HCEC 1CT (cell line): ENCODE measurements around the gene CHTF18.

Source experiments
- DNase-seq: peaks from one replicate; pipeline ENCODE4 v3.0.0-alpha.2; 2017

The CHTF18 gene

DNA sequence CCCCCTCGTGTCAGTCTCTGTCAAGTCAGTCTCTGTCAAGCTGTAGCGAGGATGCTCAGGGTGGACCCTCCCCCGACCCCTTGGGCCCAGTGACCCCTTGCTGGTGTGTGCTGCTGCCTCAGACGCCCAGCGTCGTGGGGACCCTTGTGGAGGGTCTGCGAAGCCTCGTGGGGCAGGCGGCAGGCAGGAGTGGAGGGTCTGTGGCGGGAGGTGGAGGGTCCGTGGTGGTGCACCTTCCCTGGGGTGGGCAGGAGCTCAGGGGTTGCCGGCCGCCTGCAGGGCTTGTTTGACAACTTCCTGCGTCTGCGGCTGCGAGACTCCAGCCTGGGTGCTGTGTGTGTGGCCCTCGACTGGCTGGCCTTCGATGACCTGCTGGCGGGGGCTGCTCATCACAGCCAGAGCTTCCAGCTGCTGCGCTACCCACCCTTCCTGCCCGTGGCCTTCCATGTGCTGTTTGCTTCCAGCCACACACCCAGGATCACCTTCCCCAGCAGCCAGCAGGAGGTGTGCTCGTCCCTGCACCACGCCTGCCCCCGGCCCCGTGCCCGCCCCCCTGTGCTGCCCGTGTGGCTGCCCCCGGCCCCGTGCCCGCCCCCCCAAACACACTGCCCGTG, 6.5 kb downstream of the CHTF18 start:
- no peak for DNase-seq

DNA sequence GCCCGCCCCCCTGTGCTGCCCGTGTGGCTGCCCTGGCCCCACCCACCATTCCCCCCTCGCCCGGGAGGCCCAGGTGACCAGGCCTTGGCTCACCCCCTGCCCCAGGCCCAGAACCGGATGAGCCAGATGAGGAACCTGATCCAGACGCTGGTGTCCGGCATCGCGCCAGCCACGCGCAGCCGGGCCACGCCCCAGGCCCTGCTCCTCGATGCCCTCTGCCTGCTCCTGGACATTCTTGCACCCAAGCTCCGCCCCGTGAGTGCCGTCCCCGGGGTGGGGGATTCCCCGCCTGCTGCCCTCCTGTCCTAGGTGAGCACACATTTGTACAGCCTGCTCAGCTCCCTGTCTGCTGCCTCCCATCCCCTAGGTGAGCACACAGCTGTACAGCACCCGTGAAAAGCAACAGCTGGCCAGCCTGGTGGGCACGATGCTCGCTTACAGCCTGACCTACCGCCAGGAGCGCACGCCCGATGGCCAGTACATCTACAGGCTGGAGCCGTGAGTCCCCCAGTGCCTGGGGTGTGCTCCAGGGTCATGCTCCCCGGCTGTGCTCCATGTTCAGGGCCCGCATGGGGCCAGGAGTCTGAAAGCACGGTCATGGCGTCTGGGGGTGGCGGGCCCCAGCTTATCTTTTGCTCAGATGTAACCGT, 7.3 kb downstream of the CHTF18 start:
- DNase-seq = no peak

DNA sequence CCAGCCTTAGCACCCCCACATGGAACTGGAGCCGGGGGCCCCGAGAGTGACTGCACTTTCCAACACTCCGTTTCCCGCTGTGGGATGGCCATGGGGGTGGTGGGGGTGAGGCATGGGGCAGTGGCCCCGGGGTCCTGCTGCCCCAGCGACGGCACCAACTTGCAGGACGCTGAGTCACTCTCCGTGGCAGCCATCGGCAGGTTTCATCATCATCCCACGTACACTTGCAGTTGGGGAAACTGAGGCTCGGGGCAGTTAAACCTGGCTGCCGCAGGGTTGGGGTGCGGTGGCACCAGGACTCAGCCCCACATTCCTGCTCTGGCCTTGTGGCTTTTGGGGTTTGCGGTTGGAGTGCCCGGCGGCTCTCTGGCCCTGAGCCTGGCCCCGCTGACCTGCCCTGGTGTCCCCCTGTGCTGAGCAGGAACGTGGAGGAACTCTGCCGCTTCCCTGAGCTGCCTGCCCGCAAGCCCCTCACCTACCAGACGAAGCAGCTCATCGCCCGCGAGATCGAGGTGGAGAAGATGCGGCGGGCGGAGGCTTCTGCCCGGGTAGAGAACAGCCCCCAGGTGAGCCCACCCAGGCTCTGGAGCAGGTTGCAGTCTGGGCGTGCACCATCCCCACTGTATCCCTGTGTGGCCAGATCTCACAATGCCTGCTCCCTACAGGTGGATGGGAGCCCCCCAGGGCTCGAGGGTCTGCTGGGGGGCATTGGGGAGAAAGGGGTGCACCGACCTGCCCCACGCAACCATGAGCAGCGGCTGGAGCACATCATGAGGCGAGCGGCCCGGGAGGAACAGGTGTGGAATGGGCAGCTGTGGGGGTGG, 8.1 kb downstream of the CHTF18 start:
- DNase-seq = no peak

DNA sequence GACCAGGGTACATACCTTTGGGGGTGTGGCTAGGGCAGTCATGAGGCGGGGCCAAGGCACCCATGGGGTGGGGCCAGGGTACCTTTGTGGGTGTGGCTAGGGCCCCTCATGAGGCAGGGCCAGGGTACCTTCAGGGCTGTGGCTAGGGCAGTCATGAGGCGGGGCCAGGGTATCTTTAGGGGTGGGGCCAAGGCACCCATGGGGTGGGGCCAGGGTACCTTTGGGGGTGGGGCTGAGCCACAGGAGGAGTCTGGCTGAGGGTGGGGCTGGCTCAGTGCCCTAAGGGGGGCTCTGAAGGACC, 8.7 kb downstream of the CHTF18 start:
- DNase-seq = no peak

DNA sequence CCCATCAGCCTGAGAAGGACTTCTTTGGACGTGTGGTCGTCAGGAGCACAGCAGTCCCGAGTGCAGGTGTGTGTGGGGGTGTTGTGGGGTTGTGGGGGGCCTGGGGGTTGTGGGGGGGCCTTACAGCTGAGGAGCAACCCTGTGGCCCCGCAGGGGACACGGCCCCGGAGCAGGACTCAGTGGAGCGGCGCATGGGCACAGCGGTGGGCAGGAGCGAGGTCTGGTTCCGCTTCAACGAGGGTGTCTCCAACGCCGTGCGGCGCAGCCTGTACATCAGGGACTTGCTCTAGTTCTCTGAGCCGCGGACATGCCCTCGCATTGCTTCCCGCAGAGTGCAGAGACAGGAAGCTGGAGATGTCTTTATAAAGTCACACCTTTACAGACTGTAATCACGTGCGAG, 9.3 kb downstream of the CHTF18 start:
- DNase-seq = no peak

DNA sequence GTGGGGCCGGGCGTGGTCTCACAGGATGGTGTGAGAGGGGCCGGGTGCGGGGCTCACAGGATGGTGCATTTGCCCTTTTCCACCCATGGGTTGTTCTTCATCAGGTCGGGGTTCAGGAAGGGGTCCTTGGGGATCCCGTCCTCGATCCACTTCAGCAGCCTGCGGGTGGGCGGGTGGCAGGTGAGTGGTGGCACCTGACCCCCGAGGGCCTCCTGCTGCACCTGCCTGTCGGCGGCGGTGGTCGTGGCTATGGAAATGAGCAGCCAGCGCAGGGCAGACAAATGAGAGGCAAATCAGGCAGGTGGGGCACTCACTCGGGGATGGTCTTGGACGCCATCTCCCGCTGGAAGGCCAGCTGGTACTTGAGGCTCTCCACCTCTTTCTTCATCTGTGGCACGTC, 10.2 kb downstream of the CHTF18 start:
- no peak for DNase-seq

DNA sequence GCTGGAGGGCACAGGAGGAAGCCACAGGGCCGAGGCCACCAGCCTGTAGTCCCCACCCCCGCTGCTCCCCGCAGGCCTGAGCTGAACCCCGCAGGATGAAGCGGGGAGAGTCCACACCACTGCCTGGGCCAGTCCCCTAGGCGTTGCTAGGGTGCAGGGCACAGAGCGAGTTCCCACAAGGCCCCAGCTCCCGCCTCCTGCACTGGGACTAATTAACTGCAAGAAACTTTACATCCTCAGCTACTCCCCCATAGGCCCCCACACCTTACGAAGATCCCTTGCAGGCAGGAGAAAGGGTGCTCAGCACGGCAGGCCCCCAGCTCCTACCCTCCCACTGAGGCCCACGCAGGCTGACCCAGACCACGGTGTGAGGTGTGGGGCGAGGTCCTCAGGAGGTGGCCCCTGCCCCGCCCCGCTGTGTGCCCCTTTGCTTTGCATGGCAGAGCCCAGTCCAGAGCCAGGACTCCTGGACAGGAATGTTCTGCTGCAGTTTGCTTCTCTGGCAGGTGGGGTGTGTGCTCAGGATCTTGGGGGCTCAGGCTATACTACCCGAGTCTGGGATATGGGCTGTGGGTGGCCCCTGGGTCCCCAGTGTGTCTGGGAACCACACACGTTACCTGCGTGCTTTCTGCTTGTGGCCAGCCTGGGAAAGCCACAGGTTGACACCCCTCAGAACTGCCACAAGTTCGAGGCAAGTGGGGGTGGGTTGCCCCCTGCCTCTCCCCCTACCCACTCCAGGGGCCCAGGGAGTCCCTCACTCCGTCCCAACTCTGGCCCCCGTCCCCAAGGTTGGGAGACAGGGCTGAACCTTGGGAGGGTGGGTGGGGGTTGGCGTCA, 10.9 kb downstream of the CHTF18 start:
- DNase-seq = no peak

DNA sequence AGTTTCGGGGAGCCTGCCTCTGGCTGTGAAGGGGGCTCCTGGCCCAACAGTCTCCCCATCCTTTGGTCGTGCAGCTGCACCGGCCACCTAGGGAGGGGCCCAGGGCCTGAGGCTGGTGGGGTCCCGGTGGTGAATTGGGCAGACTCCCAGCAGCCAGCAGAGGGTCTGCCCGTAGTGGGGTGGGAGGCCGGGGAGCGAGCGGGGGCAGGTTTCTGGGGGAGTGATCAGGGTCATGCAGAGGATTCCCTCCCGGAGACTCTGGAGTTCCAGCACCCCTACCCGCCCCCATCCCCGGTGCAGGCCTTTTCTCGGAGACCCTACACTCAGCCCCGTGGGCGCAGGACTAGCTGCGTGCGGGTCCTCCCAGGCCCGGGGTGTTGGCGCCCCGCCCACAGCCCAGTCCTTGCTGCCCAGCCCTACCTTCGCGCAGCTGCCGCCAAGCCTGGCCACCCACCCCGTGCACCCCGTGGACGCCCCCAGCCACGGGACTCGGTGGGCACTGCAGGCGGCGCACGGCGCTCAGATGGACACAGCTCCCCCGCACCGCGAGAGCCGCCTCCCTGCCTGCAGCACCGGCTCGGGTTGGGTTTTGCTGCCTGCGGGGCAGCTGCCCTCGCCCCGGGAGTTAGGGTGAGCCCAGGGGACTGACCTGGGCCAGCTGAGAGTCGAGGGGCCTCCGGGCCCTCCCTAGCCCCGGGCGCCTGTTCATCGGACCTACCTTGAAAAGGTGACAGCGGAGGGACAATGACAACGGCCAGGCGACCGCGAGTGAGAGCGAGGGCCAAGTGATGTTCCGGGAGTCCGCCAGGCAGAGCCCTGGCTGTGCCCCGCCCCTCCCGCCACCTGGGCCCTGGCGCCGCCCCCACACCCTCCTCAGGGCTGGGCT, 11.8 kb downstream of the CHTF18 start, which contains the start of gene GNG13:
Gene GNG13, minus strand, starts transcription at position 787 of the 886 bp plus-strand sequence. CDS start 1,657 bp downstream, outside the sequence.
- no peak for DNase-seq

DNA sequence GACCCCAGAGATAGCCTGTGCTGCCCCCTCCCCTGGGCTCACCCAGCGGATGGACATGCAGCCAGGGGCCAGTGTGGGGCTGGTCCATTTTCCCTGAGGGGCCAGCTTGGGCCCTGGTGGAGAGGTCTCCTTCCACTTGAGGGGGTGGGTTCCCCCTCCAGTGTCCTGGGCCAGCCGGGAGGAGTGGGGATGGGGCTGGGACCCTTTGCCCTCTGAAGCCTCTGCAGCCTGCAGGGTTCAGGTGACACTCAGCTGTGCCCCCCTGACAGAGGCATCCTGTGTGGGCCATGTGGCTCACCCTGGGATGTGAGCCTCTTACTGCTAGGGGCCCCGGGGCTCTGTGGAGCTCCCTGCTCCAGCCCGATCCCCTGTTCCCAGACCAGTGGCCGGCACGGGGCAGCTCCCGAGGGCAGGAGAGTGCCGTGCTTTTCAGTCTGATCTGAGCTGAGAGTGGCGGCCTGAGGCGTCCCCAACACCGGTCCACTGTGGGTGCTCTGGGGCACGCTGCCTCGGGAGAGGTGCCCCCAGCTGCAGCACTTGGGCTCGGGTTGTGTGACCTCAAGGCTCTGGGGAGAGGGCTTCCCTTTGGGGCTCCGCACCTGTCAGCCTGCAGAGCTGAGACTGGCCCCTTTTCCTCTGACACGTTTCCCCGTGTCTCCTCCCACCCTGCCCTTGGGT, 12.6 kb downstream of the CHTF18 start:
- DNase-seq = no peak

DNA sequence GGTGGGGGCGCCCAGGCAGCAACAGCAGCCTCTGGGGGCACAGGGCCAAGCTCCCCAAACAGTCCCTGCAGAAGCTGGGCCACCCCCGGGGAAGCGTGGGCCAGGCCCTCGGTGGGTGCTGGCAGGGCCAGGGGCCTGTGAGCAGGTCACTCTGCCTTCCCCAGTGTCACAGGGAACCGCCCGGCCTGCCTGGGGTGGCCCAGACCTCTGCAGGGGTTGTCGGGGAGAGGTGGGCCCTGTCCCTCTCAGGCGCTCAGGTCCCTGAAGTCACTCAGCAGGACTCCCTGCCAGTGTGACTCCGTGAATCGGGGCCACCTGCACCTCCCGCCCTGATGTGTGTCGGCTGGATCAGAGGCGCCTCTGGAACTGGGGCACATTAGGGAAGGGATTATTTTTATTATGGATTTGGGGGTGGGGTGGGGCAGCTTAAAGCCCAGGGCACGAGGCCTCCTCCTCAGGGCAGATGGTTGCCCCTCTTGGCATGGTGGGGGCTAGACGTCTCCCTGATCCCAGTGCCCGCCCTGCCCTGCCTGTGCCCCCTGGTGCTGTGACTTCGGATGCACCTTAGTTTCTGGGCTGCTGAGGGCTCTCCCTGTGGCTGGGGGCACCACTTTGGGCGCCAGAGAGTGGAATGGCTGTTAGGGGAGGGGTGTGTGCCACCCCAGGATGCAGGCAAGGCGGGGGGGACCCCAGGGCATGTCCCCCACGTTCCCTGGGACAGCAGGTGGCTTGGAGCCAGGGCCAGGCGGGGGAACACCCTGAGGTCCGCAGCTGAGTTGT, 13.4 kb downstream of the CHTF18 start:
- no peak for DNase-seq

DNA sequence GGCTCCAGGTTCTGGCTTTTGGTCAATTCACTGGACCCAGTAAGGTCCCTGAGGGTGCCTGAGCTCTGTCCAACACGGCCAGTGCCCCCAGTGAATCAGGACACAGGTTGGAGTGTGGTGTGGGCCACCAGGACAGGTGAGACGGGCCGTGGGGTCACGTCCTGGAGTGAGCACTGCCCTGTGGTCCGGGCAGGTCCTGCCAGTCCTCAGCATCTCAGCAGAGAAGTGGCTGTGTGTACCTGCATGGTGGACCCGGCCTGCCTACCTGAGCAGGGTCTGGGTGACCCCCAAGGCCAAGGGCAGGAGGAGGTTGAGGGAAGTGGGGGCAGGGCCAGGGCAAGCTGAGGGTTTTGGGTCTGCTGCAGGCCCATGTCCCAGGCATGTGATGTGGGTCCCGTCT, 14.0 kb downstream of the CHTF18 start:
- no peak for DNase-seq

DNA sequence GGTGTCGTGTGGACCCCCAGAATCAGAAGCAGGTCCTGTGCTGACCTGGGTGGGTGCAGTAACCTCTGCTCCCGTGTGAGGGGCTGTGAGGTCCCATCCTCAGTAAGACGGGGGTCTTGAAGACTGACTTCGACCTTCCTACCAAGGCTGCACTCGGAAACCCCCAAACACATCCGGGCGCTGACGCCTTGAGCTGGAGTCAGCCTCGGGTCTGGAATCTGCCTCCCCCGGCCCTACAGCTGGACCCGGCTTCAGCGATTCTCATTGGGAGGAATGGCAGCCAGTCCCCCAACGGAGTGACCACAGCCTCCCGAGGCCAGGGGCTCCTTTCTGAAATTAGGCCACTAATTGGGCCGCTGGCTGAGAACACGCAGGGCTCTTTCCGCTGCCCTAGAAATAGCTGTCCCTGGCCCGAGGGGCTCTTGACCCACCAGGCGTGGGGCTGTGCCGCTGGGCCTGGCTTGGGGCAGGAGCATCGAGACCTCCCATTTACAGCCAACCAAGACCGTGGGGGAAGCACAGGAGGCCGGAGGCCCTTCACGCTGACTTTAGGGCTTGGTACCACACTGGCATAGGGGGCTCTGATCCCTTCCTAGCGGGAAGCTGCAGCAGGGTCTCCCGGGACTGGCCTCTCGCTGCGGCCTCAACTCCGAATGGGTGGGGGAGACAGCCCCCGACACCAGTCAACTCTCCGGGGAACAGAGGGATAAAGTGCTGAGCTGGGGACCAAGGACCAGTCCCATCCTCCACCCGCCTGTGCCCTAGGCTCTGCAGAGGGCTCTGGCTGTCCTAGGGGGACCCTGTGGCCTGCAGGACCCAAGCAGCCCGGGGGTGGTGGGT, 14.7 kb downstream of the CHTF18 start:
- no peak for DNase-seq

DNA sequence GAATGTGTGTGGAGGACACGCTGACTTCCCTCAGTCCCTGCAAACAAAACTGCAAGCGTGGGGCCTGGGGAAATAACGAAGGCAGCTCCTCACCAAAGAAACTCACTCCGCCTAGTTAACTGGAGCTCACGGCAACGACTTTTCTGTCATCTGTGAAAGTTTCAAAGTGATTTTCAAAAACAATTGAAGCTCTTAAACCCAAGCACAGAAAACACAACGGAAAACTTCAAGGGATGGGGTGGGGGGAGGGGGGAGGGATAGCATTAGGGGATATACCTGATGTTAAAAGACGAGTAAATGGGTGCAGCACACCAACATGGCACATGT, 15.3 kb downstream of the CHTF18 start:
- DNase-seq = no peak

DNA sequence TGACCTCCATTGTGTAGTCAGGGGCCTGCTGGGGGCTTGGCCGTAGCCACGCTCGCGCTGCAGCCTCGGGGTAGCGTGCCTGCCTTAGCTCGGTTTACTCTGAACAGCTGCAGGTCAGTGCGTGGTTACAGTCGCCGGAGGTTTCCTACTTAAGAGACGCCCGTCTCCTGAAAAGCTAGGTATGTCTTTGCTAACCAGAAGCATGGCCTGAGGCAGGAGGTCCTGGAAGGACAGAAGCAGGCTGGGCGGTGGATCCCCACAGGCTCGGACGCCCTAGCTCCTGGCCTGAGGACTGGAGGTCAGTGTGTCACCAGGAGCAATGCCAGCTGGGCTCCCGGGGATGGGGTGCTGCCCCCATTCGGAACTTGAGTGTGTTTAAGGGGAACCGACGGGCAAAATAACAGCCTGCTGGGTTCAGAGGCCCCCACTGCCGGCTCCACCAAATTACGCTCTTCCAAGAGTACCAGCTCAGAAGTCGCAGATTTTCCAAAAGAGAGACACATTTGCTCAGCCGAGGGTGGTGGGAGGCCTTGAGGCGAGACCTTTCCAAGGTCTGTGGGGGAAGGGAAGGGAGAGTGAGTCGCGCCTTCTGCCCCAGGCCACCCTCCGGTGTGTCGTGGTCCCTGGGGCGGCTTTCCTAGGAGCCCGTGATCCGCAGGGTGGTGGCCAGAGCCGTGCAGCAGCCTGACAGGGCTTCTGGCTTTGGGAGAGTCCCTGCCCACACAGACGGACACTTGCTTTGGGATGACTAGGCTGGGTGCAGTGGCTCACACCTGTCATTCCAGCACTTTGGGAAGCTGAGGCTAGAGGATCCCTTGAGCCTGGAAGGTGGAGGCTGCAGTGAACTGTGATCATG, 16.0 kb downstream of the CHTF18 start:
- DNase-seq = no peak

DNA sequence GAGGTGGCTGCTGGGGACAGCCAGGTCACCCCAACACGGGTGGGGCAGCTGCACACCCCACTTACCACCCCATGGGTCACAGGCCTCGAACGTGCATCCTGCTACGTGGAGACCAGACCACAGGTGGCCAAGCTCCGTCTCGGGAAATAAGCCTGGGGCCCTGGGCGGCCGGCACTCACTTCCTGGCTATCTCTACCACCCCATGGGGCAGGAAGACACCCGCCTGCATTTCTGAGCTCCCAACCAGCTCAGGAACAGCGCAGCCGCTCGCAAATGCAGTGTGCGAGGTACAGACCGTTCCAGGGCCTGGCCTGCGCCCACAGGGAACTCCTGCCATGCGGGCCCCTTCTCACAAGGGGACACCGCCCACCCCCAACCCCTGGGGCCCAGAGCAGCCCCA, 17.1 kb downstream of the CHTF18 start:
- DNase-seq = no peak

DNA sequence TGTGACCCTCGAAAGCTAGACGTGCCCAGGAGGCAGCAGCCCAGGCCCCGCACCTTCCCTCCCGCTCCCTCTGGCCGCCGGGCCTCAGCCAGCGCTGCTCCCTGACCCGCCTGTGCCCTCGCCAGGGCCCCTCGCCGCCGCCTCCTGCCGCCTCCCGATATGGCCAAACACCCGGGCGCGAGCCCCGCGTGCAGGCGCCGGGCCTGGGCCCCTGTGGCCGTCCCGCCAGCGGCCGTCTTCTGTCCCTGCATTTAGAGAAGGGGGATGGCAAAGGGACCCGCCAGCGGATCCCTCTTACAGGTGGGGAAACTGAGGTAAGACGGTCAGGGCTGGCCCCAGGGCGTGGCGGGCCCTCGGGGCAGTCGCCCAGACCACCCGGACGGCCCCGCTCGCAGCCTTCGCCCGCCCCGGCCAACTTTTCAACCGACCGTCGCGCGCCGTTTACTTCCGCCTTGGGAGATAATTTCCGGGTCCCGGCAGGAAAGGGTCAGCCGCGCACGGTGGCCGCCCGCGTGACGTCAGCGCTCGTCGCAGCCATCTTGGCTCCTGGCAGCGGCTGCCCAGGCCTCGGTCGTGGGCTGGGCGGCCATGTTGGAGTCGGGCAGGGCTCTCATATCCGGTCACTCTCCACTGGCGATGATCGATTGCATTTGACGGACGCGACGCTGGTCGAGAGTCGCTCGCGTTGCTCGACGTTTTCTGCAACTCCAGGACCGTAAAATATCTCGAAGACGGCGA, 19.1 kb downstream of the CHTF18 start:
- DNase-seq = peak; percentile 81

DNA sequence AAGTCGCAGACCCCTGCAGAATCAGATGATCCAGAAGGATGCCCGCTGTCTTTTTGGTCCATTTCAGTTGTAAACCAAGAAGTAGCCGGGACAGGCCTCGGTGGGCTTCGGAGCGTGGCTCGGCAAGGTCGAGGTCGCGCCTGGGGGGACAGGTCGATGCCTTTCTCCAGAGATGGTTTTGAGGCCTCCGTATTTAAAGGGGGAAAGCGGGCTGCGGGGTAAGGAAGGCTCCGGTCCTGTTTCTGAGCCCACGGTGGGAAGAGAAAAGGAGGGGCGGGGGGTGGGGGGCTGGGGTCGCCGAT, 19.6 kb downstream of the CHTF18 start:
- DNase-seq = no peak

DNA sequence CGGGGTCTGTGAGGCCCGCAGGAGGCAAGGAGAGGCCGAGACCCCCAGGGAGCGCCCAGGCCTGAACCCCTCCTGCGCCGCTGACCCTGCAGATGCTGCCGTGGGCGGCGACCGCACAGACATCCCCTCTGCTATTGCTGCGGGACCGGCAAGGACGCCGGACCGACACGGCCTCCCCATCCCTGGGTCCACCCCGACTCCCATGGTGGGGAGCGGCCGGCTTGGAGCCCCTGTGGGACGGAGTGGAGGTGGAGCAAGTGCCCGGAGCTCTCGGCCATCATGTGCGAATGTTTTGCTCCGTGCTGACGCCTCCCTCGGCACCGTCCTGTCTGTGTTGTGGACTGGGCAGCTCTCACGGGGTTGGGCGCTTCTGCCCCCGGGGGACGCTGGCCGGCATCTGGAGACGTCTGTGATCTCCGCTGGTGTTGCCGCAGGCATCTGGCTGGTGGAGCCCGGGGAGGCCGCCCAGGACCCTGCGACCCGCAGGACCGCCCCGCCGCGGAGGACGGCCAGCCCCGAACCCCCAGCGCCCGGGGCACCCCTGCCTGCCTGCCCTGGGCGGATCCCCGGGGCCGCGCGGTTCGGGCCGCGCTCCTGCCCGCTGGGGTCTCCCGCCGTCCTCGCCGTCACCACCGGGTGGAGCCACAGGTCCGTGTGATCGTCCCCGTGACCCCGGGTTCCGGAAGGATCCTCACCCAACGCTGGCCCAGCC, 24.9 kb downstream of the CHTF18 start:
- no peak for DNase-seq
